ENCODE results near the gene SH3BGRL.

Gene SH3BGRL

DNA sequence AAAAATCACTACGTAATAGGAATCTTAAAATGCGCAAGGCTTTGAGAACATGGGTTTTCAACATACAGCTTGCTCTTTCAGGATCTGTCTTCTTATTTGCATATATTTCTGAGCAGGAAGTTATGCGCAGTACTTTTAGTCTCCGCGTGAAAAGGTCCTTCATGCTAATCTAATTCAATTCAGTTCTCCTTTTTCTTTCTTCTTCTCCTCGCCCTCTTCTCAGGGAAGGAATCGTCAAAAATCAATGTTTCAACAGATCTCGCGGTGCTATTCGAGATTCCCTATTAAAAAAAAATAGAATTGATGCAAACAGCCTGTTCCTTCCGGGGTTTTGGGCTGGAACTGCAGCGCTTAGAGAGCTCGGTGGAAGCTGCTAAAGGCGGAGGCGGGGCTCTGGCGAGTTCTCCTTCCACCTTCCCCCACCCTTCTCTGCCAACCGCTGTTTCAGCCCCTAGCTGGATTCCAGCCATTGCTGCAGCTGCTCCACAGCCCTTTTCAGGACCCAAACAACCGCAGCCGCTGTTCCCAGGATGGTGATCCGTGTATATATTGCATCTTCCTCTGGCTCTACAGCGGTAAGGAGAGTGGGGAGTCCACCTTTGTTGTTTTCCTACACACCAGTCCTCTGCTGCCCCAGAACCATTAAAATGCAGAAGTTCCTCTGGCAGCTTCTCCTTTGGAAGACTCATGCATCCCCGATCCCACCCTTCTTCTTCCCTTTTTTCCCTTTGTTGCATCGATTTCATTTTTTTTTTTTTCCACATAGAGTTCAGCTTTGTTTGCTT is at the start of gene SH3BGRL, which contains the start of gene HMGN5:
TSS of gene SH3BGRL (plus strand) at position 432 of the 785 bp plus-strand sequence. CDS start at position 531, 99 bp downstream.
TSS of gene HMGN5 (minus strand) at position 243 of the 785 bp plus-strand sequence. CDS start 80,364 bp downstream, outside the sequence.
- peak within 1 kb of the TSS; percentile 35 for H3K9ac ChIP-seq (ENCODE audit: low read length)
- no peaks in the 10 kb centered on the region for H3K4me1 ChIP-seq (ENCODE audit: control insufficient read depth, insufficient read depth, low read length)
- peak within 1 kb of the TSS; percentile 68 for H3K27ac ChIP-seq (ENCODE audit: low read depth, low read length)
- no peaks in the 10 kb centered on the region for H3K36me3 ChIP-seq (ENCODE audit: control insufficient read depth, insufficient read depth, low read length)
- peak within 1 kb of the TSS; percentile 60 for H3K4me3 ChIP-seq (ENCODE audit: low read length)
- H3K27me3 ChIP-seq (ENCODE audit: control insufficient read depth, insufficient read depth, low read length): no peaks in the 10 kb centered on the region

GRCh38 chrX:81168391-81168790 is 33.5 kb upstream of the SH3BGRL start:
- H3K4me1 ChIP-seq (ENCODE audit: control insufficient read depth, insufficient read depth, low read length): no peaks in the 10 kb centered on the region
- H3K9ac ChIP-seq (ENCODE audit: low read length): no peak overlapping the region
- H3K27ac ChIP-seq (ENCODE audit: low read depth, low read length): no peak overlapping the region
- H3K36me3 ChIP-seq (ENCODE audit: control insufficient read depth, insufficient read depth, low read length): no peaks in the 10 kb centered on the region
- no peak overlapping the region for H3K4me3 ChIP-seq (ENCODE audit: low read length)
- H3K27me3 ChIP-seq (ENCODE audit: control insufficient read depth, insufficient read depth, low read length): no peaks in the 10 kb centered on the region

GRCh38 chrX:81174286-81174685 is 27.6 kb upstream of the SH3BGRL start:
- Histone ChIP-seq H3K4me1 (ENCODE audit: control insufficient read depth, insufficient read depth, low read length) (no peaks in the 10 kb centered on the region), H3K27ac (ENCODE audit: low read depth, low read length) (no peak overlapping the region), H3K36me3 (ENCODE audit: control insufficient read depth, insufficient read depth, low read length) (no peaks in the 10 kb centered on the region), H3K4me3 (ENCODE audit: low read length) (no peak overlapping the region), H3K9ac (ENCODE audit: low read length) (no peak overlapping the region), H3K27me3 (ENCODE audit: control insufficient read depth, insufficient read depth, low read length) (no peaks in the 10 kb centered on the region)

DNA sequence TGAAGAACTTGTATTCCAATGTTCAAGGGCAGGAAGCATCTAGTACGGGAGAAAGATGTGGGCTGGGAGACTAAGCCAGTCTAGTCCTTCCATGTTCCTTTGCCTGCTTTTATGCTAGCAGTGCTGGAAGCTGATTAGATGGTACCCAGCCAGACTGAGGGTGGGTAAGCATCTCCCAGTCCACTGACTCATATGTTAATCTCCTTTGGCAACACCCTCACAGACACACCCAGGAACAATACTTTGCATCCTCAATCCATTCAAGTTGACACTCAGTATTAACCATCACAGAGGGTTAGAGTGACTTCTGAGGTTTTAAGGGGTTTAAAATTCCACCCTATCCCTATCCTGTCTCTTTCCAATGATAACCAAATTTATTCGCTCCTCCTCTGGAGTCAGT is 6.6 kb upstream of the SH3BGRL start:
- Histone ChIP-seq H3K27ac (ENCODE audit: low read depth, low read length) (no peak overlapping the region), H3K36me3 (ENCODE audit: control insufficient read depth, insufficient read depth, low read length) (no peaks in the 10 kb centered on the region), H3K9ac (ENCODE audit: low read length) (no peak overlapping the region), H3K4me1 (ENCODE audit: control insufficient read depth, insufficient read depth, low read length) (no peaks in the 10 kb centered on the region), H3K4me3 (ENCODE audit: low read length) (no peak overlapping the region), H3K27me3 (ENCODE audit: control insufficient read depth, insufficient read depth, low read length) (no peaks in the 10 kb centered on the region)

DNA sequence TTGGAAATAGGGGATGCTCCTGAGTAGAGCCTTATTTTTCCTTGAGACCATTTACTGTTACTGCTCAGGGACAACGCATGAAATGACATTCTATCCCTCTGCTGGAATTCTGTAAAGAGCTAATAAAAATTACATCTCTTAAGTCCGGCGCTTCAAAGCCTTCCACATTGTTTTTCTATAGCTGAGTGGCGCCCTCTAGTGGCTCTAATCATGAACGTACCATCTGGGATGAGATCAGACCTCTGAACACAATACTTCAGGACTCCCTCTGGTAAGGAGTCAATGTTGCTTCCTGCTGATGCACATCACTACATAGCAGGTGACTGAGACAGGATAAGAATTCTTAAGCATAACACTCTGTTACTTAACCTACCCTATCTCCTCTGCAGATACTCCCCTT is 6.2 kb upstream of the SH3BGRL start:
- no peaks in the 10 kb centered on the region for H3K36me3 ChIP-seq (ENCODE audit: control insufficient read depth, insufficient read depth, low read length)
- H3K4me1 ChIP-seq (ENCODE audit: control insufficient read depth, insufficient read depth, low read length): no peaks in the 10 kb centered on the region
- no peaks in the 10 kb centered on the region for H3K27me3 ChIP-seq (ENCODE audit: control insufficient read depth, insufficient read depth, low read length)
- no peak overlapping the region for H3K4me3 ChIP-seq (ENCODE audit: low read length)
- no peak overlapping the region for H3K27ac ChIP-seq (ENCODE audit: low read depth, low read length)
- no peak overlapping the region for H3K9ac ChIP-seq (ENCODE audit: low read length)

DNA sequence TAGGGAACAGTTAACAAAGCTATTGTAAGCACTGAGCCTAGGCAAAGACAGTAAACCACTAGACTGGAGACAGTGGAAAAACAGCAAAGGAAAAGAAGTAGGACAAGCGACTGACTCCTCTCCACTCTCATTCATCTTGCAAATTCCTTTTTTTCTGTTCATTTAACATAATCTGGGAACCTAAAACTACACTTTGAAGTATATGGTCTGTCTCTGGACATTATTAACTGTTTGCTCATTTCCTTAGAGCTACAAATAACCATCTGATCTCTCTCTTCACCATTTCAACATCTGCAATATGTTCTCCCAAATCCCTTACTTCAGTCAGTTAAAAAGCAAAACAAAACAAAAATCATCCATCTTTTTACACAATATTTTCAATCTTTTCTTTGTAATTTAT is 831 bp upstream of the SH3BGRL start:
- Histone ChIP-seq H3K36me3 (ENCODE audit: control insufficient read depth, insufficient read depth, low read length) (no peaks in the 10 kb centered on the region), H3K27me3 (ENCODE audit: control insufficient read depth, insufficient read depth, low read length) (no peaks in the 10 kb centered on the region), H3K9ac (ENCODE audit: low read length) (no peak overlapping the region), H3K4me3 (ENCODE audit: low read length) (peak overlapping the region; percentile 60), H3K4me1 (ENCODE audit: control insufficient read depth, insufficient read depth, low read length) (no peaks in the 10 kb centered on the region), H3K27ac (ENCODE audit: low read depth, low read length) (peak overlapping the region; percentile 68)

GRCh38 chrX:81202456-81202819 is 536 bp downstream of the SH3BGRL start:
- Histone ChIP-seq H3K27me3 (ENCODE audit: control insufficient read depth, insufficient read depth, low read length) (no peaks in the 10 kb centered on the region), H3K4me3 (ENCODE audit: low read length) (peak overlapping the region; percentile 60), H3K4me1 (ENCODE audit: control insufficient read depth, insufficient read depth, low read length) (no peaks in the 10 kb centered on the region), H3K36me3 (ENCODE audit: control insufficient read depth, insufficient read depth, low read length) (no peaks in the 10 kb centered on the region), H3K27ac (ENCODE audit: low read depth, low read length) (peak overlapping the region; percentile 68), H3K9ac (ENCODE audit: low read length) (peak overlapping the region; percentile 2)

GRCh38 chrX:81202943-81203342 is 1.0 kb downstream of the SH3BGRL start:
- Histone ChIP-seq H3K9ac (ENCODE audit: low read length) (no peak overlapping the region), H3K27ac (ENCODE audit: low read depth, low read length) (peak overlapping the region; percentile 68), H3K4me1 (ENCODE audit: control insufficient read depth, insufficient read depth, low read length) (no peaks in the 10 kb centered on the region), H3K27me3 (ENCODE audit: control insufficient read depth, insufficient read depth, low read length) (no peaks in the 10 kb centered on the region), H3K4me3 (ENCODE audit: low read length) (peak overlapping the region; percentile 60), H3K36me3 (ENCODE audit: control insufficient read depth, insufficient read depth, low read length) (no peaks in the 10 kb centered on the region)

DNA sequence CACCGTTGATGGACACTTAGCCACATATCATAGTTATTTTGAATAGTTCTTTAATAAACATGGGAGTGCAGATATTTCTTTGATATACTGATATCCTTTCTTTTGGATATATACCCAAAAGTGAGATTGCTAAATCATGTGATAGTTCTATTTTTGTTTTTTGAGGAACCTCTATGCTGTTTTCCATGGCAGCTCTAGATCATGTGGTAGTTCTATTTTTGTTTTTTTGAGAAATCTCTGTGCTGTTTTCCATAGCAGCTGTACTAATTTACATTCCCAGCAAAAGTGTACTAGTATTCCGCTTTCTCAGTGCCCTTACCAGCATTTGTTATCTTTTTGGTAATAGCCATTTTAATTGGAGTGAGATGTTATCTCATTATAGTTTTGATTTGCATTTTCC is 3.6 kb downstream of the SH3BGRL start:
- no peak overlapping the region for H3K9ac ChIP-seq (ENCODE audit: low read length)
- H3K27me3 ChIP-seq (ENCODE audit: control insufficient read depth, insufficient read depth, low read length): no peaks in the 10 kb centered on the region
- H3K27ac ChIP-seq (ENCODE audit: low read depth, low read length): no peak overlapping the region
- no peaks in the 10 kb centered on the region for H3K4me1 ChIP-seq (ENCODE audit: control insufficient read depth, insufficient read depth, low read length)
- no peaks in the 10 kb centered on the region for H3K36me3 ChIP-seq (ENCODE audit: control insufficient read depth, insufficient read depth, low read length)
- no peak overlapping the region for H3K4me3 ChIP-seq (ENCODE audit: low read length)

DNA sequence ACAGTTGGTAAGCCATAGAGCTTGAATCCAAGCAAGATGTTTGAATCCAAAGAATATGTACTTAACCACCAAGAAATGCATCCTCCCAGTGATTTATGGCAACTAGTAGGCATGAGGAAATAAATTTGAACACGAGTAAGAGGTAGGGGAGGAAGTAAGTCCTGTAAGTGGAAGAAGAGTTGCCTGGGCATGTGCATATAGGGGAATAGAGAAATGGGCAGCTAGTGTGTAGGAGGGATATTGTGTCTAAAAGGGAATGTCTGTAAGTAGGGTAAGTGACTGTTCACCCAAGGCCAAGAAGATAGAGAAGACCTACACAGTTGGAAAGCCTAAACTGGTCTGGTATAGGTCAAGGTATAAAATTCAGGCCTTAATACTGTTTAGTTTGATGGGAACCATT is 4.6 kb downstream of the SH3BGRL start:
- H3K4me3 ChIP-seq (ENCODE audit: low read length): no peak overlapping the region
- H3K4me1 ChIP-seq (ENCODE audit: control insufficient read depth, insufficient read depth, low read length): no peaks in the 10 kb centered on the region
- H3K36me3 ChIP-seq (ENCODE audit: control insufficient read depth, insufficient read depth, low read length): no peaks in the 10 kb centered on the region
- H3K27ac ChIP-seq (ENCODE audit: low read depth, low read length): no peak overlapping the region
- no peak overlapping the region for H3K9ac ChIP-seq (ENCODE audit: low read length)
- H3K27me3 ChIP-seq (ENCODE audit: control insufficient read depth, insufficient read depth, low read length): no peaks in the 10 kb centered on the region

GRCh38 chrX:81208916-81209315 is 7.0 kb downstream of the SH3BGRL start:
- H3K4me1 ChIP-seq (ENCODE audit: control insufficient read depth, insufficient read depth, low read length): no peaks in the 10 kb centered on the region
- H3K36me3 ChIP-seq (ENCODE audit: control insufficient read depth, insufficient read depth, low read length): no peaks in the 10 kb centered on the region
- H3K9ac ChIP-seq (ENCODE audit: low read length): no peak overlapping the region
- H3K4me3 ChIP-seq (ENCODE audit: low read length): no peak overlapping the region
- no peaks in the 10 kb centered on the region for H3K27me3 ChIP-seq (ENCODE audit: control insufficient read depth, insufficient read depth, low read length)
- no peak overlapping the region for H3K27ac ChIP-seq (ENCODE audit: low read depth, low read length)

DNA sequence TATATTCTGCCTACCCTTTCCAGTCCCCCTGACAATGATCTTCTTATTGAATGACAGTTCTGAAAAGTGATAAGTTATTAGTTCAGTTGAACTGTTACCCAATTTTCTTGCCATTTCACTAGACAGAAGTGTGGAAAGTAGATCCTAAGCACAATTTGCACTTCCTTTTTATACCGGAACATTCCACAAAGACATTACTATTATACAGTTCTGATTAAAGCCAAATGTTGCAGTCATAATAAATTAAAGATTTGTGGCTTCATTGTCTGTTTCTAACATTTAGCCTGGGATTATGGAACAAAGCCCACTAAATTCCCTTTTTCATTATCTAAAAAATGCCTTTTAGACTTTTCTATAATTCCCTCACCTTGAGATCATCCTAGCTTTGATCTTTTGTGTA is 13.8 kb downstream of the SH3BGRL start:
- Histone ChIP-seq H3K9ac (ENCODE audit: low read length) (no peak overlapping the region), H3K36me3 (ENCODE audit: control insufficient read depth, insufficient read depth, low read length) (no peaks in the 10 kb centered on the region), H3K27me3 (ENCODE audit: control insufficient read depth, insufficient read depth, low read length) (no peaks in the 10 kb centered on the region), H3K4me1 (ENCODE audit: control insufficient read depth, insufficient read depth, low read length) (no peaks in the 10 kb centered on the region), H3K27ac (ENCODE audit: low read depth, low read length) (no peak overlapping the region), H3K4me3 (ENCODE audit: low read length) (no peak overlapping the region)

GRCh38 chrX:81229229-81229628 is 27.3 kb downstream of the SH3BGRL start:
- Histone ChIP-seq H3K27ac (ENCODE audit: low read depth, low read length) (no peak overlapping the region), H3K4me1 (ENCODE audit: control insufficient read depth, insufficient read depth, low read length) (no peaks in the 10 kb centered on the region), H3K9ac (ENCODE audit: low read length) (no peak overlapping the region), H3K36me3 (ENCODE audit: control insufficient read depth, insufficient read depth, low read length) (no peaks in the 10 kb centered on the region), H3K27me3 (ENCODE audit: control insufficient read depth, insufficient read depth, low read length) (no peaks in the 10 kb centered on the region), H3K4me3 (ENCODE audit: low read length) (no peak overlapping the region)
